ENCODE measurements around the gene THBS2.

DNA sequence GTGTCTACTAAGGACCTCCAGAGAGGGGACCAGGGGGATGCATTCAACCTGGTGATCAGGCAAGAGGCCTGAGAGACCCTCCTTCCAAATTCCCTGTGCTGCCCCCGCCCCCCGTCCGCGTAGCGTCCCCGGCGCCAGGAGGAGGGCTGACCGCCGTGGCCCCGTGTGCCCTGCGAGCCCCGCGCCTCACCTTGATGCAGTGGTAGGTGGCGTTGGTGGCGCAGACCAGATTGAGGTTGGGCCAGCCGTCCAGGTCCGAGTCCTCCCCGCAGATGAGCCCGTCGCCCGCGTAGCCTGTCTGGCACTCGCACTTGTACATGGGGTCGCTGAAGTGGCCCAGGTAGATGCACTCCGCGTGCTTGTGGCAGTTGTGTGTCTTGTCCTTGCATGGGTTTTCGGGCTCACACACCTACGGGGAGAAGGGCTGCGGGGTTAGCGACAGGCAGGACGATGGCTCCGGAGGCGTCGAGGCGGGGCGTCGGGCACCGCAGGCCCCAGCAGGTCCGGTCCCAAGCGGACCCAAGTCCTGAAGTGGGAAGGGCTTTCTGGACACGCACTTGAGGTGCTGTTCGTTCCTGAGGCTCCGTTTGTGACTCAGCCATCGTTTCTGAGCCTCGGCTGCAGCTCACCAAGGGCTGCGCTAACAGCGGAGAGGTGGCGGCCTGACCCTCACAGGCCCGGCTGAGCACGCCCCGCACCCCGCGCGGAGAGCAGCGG is 21.7 kb downstream of the THBS2 start:
- TF ChIP-seq EZH2 (IDR thresholded peaks at IDR 0.05; ENCODE audit: borderline replicate concordance, low read depth, low read length, severe bottlenecking): no peak
- no peak for TF ChIP-seq POLR2AphosphoS5 (IDR thresholded peaks at IDR 0.05; ENCODE audit: insufficient read depth, low read depth, low read length)
- TF ChIP-seq, protein P1, sequence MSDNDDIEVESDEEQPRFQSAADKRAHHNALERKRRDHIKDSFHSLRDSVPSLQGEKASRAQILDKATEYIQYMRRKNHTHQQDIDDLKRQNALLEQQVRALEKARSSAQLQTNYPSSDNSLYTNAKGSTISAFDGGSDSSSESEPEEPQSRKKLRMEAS (IDR thresholded peaks at IDR 0.05; ENCODE audit: insufficient read depth, insufficient read length): no peak
- TF ChIP-seq, protein P2, sequence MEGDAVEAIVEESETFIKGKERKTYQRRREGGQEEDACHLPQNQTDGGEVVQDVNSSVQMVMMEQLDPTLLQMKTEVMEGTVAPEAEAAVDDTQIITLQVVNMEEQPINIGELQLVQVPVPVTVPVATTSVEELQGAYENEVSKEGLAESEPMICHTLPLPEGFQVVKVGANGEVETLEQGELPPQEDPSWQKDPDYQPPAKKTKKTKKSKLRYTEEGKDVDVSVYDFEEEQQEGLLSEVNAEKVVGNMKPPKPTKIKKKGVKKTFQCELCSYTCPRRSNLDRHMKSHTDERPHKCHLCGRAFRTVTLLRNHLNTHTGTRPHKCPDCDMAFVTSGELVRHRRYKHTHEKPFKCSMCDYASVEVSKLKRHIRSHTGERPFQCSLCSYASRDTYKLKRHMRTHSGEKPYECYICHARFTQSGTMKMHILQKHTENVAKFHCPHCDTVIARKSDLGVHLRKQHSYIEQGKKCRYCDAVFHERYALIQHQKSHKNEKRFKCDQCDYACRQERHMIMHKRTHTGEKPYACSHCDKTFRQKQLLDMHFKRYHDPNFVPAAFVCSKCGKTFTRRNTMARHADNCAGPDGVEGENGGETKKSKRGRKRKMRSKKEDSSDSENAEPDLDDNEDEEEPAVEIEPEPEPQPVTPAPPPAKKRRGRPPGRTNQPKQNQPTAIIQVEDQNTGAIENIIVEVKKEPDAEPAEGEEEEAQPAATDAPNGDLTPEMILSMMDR (IDR thresholded peaks at IDR 0.05; ENCODE audit: extremely low read depth in 1 of 2, insufficient read depth in 1 of 2, low read depth in 1 of 2, low read length in 2 of 2): no peak
- TF ChIP-seq POLR2A (IDR thresholded peaks at IDR 0.05; ENCODE audit: low read depth, low read length): no peak
- no peak for TF ChIP-seq MYC (IDR thresholded peaks at IDR 0.05; ENCODE audit: low read depth, low read length)
- TF ChIP-seq JUN (IDR thresholded peaks at IDR 0.05; ENCODE audit: borderline replicate concordance, insufficient read depth, insufficient read length, low read depth): no peak
